Endothelial cell of coronary artery (primary cell): ENCODE data around the gene CTNNA2. TPM values are rescaled to one million over a fixed set of nuclear protein-coding genes. Genes with fewer than 3 reads are reported as not detected.

Source experiments
- total RNA-seq: library from RNA; depleted of rRNA; stranded (reverse); fragments of >200 nt; gene quantifications from 2 replicates; pipeline ENCODE4 v1.2.3, GENCODE V29; 2014

The CTNNA2 gene
- not detected in 2 replicates for total RNA-seq

DNA sequence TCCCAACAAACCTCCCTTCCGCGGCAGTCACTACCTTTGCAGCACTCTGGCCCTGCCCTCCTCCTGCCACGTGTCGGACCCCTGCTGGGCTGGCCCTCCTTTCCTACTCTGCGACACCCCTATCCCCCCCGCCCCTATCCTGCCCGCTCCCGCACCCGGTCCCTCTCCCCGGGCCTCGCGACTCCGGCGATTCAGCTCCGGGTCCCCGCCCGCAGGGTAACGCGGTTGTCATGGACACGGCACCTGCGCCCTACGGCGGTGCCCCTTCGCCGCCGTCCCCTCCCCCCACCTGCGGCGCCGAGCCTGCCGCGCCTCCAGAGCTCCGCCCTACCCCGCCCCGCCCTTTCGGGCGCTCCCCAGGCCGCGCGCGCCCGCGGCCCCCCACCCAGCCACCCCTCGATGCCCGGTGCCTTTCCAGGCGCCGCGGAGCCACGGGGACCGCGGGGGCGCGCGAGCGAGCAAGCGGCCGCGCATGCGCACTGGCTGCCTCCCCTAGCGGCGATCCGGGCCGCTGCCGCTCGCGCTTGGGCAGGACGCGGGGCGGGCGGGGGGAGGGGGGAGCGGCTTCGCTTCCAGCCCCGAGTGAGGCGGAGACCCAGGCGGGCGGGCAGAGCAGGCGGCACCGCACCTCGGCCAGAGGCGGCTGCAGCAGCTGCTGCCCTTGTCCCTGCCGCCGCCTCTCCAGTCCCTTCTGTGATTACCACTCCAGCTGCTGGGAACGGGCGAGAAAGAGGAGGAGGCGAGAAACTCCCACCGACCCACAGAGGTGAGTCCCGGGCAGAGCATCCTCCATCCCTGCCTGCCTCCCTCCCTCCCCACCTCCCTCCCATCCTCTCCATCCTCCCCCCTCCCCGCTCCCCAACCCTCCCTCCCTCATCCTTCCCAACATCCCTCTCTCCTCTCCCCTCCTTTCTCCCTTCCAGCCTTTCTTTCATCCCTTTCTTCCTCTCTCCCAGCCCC, at the start of gene CTNNA2:
Gene CTNNA2, plus strand, starts transcription at position 610 of the 960 bp plus-strand sequence.

DNA sequence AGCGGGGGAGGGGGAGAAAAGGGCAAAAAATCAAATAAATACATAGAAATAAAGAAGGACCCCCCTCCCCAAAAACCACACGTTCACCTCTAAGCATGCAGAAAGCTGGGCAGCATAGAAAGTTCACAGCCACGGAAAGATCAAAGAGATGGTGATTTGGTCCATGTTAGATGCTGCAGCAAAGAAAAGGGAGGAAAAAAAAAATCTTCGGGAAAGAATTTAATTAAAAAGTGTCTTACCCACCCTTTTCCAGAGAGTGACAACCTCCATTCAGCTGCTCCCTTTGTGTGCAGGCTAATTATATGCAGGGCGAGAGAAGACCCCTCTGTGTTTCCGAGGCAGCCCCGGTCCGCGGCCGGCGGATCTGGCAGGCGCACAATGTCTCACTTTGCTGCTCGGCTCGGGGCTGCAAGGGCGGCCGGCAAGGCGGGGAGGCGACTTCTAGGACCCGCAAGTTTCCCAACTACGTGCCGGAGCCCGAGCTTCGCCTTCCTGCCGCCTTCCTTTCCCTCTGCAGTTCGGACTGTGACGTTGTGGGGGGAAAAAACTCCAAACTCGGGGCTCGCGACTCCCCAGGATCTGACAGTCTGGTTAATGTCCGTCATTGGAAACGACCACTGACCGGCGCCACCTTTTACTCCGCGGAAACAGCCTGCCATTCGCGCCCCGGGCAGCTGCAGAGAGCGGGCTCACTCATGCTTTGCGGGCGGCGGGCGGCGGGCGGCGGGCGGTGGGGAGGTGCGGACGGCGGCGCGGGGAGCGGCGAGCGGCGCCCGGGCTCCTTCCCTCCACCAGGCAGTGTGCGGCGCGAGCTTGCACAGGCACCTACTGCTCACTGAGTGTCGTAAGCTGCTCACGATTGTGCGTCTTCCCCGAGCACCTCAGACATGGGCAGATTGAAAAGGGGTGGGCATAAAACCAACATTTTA, 791.3 kb downstream of the CTNNA2 start, which contains the start of gene LRRTM1:
Gene LRRTM1, minus strand, starts transcription at position 844 of the 929 bp plus-strand sequence. CDS start 933 bp downstream, outside the sequence.

